ENCODE data around the gene KCNN1.

KCNN1 gene

DNA sequence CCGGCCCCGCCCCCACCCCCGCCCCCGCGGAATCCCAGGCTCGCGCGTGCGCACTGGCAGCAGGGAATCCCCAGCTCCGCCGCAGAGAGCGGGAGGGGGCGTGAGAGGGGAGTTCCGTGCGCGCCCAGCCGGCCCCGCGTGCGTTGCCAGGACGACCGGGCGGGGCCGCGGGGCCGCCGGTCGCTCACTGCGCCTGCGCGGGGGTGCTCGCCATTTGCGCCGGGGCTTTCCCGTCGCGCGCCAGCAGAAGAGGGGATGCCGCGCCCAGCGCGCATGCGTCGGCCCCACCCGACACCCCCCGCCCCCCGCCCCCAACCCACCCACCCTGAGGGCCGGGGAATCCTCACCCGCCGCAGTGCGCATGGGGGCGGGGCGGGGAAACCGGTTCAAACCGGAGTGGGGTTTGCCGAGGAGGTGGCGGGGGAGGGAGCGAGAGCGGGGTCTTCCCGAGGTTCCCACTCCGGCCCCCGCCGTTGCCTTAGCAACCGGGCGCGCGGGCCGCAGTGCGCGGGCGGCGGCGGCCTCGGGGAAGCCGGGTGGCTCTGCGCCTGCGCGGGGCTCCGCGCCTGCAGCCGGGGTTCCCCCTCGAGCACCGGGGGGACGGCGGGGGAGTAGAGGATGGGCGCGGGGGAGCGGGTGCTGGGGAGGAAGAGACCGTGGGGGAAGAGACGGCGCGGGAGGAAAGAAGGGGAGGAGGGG lies 18.9 kb upstream of the KCNN1 start:
- DNase-seq: peak; percentile 93

DNA sequence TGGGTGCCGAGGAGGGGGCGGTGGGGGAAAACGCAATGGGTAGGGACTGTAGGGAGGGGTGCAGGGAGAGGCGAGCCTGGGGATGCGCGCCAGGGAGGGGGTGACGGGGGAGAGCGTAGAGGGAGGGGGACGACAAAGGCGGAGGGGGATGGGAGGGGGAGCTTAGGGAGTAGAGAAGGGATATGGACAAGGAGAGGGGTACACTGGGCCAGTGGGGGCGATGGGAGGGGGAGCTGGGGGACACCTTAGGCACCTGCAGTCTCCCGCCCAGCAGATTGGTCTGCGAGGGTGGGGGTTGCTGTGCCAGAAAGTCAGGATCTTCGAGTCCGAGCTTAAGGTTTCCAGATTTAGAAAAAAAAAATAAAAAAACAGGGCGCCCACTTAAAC lies 18.4 kb upstream of the KCNN1 start:
- DNase-seq: no peak

GRCh38 chr19:17948931-17949930 lies 17.7 kb upstream of the KCNN1 start:
- DNase-seq: no peak

DNA sequence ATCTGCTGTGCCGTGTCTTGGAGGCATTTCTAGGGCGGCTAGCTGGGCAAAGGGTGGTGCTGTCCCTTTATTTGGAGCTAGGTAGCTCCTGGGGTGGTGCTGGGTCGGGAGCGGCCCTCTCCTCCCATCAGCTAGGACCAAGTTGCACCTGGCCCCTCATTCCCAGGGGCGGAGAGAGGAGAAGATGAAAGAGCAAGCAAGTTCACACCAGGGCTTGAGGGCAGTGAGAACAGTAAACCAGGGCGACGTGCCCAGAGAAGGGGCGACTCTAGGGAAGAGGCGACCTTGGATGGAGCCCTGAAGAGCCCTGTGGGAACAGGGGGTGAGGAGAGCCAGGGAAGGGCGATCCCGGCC lies 17.0 kb upstream of the KCNN1 start:
- no peak for DNase-seq

DNA sequence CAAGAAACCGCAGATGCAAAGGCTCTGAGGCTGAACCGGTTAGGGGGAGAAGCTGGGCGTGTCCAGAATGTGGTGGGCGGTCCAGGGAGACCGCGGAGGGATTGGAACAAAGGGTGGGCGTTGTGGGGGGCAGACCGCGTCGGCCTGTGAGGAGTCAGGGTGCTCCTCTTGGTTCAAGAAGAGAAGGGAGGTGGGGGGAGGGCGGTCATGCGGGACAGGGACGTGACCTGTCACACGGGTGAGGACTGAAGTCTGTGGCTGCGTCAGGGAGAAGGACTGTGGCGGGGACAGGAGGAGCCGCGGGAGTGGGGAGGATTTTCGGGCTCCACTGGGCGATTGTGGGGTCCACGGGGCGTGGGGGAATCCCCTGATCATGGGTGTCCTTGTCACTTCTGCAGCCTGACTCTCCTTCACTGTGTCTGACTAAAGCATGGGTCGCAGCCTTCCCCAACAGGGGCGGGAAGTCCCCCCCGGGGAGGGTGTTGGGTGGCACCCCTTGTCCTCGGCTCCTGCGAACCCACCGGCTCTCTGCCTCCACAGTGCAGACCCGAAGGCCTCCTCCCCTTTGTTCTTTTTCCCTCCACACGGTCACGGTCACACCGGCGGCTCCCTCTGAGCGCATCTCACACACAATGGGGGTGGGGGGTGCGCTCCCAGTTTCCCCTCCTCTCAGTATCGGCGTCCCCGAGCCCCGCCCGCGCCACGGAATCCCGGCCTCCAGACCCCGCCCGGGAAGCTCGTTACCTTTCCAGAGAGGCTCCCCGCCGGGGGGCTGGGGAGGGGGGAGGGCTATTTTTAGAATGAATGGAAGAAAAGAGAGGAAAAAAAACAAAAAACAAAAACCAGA lies 16.4 kb upstream of the KCNN1 start:
- no peak for DNase-seq

GRCh38 chr19:17951157-17951989 lies 15.5 kb upstream of the KCNN1 start:
- no peak for DNase-seq

GRCh38 chr19:17951990-17952976 lies 14.6 kb upstream of the KCNN1 start:
- no peak for DNase-seq

- DNase-seq: no peak
Measured at GRCh38 chr19:17953316-17953801, 13.5 kb upstream of the KCNN1 start.

DNA sequence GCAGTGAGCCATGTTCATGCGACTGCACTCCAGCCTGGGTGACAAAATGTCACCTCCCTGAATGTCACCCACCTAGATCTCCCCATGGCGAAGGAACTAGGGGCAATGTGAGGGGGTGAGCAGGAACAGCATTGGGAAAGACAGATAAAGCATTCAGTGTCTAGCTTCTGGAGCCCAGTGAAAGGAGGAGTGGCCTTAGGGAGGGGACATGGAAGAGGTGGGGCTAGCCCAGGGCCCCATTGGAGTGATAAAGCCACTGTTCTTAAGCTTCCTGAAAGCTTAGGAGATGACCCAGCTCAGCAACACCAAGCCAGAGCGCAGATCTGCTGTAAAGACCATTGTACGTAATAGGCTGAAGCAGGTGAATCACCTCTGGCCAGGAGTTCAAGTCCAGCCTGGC lies 13.0 kb upstream of the KCNN1 start:
- DNase-seq: no peak

- no peak for DNase-seq
Measured at GRCh38 chr19:17954401-17954800, 12.5 kb upstream of the KCNN1 start.

DNA sequence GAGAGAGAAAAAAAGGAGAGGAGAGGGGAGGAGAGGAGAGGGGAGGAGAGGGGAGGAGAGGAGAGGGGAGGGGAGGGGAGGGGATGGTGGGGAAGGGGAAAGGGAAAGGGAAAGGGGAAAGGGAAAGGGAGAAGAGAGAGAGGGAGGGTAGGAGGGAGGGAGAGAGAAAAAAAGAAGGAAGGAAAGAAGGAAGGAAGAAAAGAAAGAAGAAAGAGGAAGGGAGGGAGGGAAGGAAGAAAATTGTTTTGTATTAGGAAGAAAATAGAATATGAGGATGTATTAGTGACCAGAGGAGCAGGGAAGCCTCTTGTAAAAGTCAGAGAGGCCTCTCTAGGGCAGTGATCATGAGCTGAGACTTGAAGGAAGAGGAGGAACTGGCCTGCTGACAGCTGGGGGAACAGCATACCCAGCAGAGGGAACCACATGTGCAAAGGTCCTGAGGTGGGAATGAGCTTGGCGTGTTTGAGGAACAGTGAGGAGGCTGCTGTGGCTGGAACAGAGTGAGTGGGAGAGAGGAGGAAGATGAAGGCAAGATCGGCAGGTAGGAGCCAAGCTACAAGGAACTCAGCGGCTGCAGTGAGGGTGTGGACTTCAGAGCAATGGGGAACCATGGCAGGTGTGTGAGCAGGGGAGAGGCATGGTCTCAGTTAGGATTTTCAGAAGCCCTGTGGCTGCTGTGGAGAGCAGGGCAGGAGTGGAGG lies 9.6 kb upstream of the KCNN1 start:
- DNase-seq: no peak

GRCh38 chr19:17957885-17958284 lies 9.0 kb upstream of the KCNN1 start:
- DNase-seq: no peak

- DNase-seq: no peak
Measured at GRCh38 chr19:17963936-17964691, 2.8 kb upstream of the KCNN1 start.

- DNase-seq: no peak
Measured at GRCh38 chr19:17965370-17966128, 1.4 kb upstream of the KCNN1 start.

DNA sequence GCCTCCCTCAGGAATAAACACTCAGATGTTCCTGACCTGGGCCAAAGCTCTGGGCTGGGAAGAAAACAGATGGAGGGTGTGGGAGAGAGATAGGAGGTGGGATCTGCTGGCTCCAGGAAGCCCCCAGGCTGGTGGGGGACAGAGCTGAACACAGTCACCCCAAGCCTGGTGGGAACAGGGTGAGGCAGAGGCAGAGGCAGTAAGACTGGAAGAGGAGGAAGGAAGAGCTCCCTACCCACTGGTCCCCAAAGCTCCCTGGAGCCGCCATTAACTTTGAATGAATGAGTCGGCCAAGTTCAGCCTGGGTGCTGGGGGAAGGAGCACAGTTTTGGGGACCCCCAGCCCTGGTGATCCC lies 801 bp upstream of the KCNN1 start:
- DNase-seq: no peak

GRCh38 chr19:17967257-17968051 lies 547 bp downstream of the KCNN1 start:
- no peak for DNase-seq

GRCh38 chr19:17968362-17968761 lies 1.5 kb downstream of the KCNN1 start:
- DNase-seq: no peak

Measured in fibroblast of upper back skin (primary cell).